ENCODE data around the gene ZNF503.

The ZNF503 gene

GRCh38 chr10:75401569-75402485 is at the start of gene ZNF503:
TSS of gene ZNF503 (minus strand) at chr10:75401764. CDS start at chr10:75401419, 345 bp downstream.
- no peak for DNase-seq

- DNase-seq = no peak
Measured at GRCh38 chr10:75450644-75451640, 49.4 kb upstream of the ZNF503 start.

GRCh38 chr10:75450075-75450445 is 48.5 kb upstream of the ZNF503 start:
- DNase-seq = no peak

- DNase-seq = no peak
Measured at GRCh38 chr10:75449382-75450074, 48.0 kb upstream of the ZNF503 start.

- no peak for DNase-seq
Measured at GRCh38 chr10:75448166-75448565, 46.6 kb upstream of the ZNF503 start.

- DNase-seq = no peak
Measured at GRCh38 chr10:75446508-75446907, 44.9 kb upstream of the ZNF503 start.

GRCh38 chr10:75444781-75445386 is 43.3 kb upstream of the ZNF503 start:
- DNase-seq = no peak

- no peak for DNase-seq
Measured at GRCh38 chr10:75443362-75443761, 41.8 kb upstream of the ZNF503 start.

GRCh38 chr10:75441682-75442081 is 40.1 kb upstream of the ZNF503 start:
- DNase-seq = no peak

- no peak for DNase-seq
Measured at GRCh38 chr10:75441196-75441595, 39.6 kb upstream of the ZNF503 start.

GRCh38 chr10:75440271-75440793 is 38.8 kb upstream of the ZNF503 start:
- DNase-seq = no peak

GRCh38 chr10:75439811-75440210 is 38.2 kb upstream of the ZNF503 start:
- no peak for DNase-seq

- no peak for DNase-seq
Measured at GRCh38 chr10:75438275-75438674, 36.7 kb upstream of the ZNF503 start.

- no peak for DNase-seq
Measured at GRCh38 chr10:75437693-75438092, 36.1 kb upstream of the ZNF503 start.

- no peak for DNase-seq
Measured at GRCh38 chr10:75436896-75437295, 35.3 kb upstream of the ZNF503 start.

GRCh38 chr10:75435291-75435690 is 33.7 kb upstream of the ZNF503 start:
- DNase-seq = no peak

- no peak for DNase-seq
Measured at GRCh38 chr10:75434291-75434690, 32.7 kb upstream of the ZNF503 start.

GRCh38 chr10:75433216-75433615 is 31.7 kb upstream of the ZNF503 start:
- no peak for DNase-seq

- DNase-seq = no peak
Measured at GRCh38 chr10:75432763-75433162, 31.2 kb upstream of the ZNF503 start.

- DNase-seq = no peak
Measured at GRCh38 chr10:75432176-75432575, 30.6 kb upstream of the ZNF503 start.

- no peak for DNase-seq
Measured at GRCh38 chr10:75431180-75432111, 29.9 kb upstream of the ZNF503 start, which contains the start of gene LRMDA. TSS of gene LRMDA (plus strand) at chr10:75431624.

All from activated CD8-positive, alpha-beta memory T cell treated with anti-CD3 and anti-CD28 coated beads, Interleukin-2, amount 50 U/mL, for 4 hours (primary cell).